Central memory CD4-positive, alpha-beta T cell (primary cell): Measurements from ENCODE around the gene LILRB4.
"Not testable (repeated sequence)": the region's sequence is repeated elsewhere in the genome, so short reads cannot be mapped to it uniquely, and the experiment has no call there.

Source experiments
- DNase-seq: peaks from one replicate; pipeline ENCODE4 v3.0.0; 2022
- total RNA-seq, 3 experiments: gene quantifications; one replicate each; lab custom pipeline; 2026; lab: John Stamatoyannopoulos, UW

The LILRB4 gene
- total RNA-seq, result 0 to 0.11 (median 0) reads per million in 3 experiments

DNA sequence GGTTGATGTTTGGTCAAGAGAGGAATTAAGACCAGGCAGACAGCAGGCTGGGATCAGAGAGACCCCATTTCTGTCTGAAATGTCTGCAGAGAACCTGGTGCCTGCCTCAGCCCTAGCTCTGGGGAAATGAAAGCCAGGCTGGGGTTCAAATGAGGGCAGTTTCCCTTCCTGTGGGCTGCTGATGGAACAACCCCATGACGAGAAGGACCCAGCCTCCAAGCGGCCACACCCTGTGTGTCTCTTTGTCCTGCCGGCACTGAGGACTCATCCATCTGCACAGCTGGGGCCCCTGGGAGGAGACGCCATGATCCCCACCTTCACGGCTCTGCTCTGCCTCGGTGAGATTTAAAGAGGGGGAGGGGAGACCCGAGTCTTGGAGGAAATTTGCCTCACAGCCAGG lies at the start of gene LILRB4:
LILRB4 (plus strand) TSS at position 256 of the 400 bp plus-strand sequence; CDS start at position 305, 49 bp downstream.
- DNase-seq, result no peak

DNA sequence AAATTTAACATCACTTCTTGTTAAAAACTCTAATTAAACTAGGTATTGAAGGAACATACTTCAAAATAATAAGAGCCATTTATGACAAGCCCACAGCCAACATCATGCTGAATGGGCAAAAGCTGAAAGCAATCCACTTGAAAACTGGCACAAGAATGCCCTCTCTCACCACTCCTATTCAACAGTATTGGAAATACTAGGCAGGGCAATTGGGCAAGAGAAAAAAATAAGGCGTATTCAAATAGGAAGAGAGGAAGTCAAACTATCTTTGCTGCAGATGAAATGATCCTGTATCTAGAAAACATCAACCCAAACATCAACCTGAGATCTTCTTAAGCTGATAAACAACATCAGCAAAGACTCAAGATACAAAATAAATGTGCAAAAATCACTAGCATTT lies 48.1 kb upstream of the LILRB4 start:
- DNase-seq, result no peak

DNA sequence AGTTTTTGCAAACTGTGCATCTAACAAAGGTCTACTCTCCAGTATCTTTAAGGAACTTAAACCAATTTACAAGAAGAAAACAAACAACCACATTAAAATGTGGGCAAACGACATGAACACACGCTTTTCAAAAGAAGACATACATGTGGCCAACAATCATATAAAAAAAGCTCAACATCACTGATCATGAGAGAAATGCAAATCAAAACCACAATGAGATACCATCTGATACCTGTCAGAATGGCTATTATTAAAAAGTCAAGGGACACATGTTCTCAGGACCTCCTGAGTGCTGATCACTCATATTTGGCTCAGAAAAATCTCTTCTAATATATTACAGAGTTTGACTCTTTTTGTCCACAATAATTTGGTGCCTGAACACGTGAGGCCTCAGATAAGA lies 46.7 kb upstream of the LILRB4 start:
- DNase-seq, result no peak

GRCh38 chr19:54616821-54617560 lies 45.8 kb upstream of the LILRB4 start:
- no peak for DNase-seq

DNA sequence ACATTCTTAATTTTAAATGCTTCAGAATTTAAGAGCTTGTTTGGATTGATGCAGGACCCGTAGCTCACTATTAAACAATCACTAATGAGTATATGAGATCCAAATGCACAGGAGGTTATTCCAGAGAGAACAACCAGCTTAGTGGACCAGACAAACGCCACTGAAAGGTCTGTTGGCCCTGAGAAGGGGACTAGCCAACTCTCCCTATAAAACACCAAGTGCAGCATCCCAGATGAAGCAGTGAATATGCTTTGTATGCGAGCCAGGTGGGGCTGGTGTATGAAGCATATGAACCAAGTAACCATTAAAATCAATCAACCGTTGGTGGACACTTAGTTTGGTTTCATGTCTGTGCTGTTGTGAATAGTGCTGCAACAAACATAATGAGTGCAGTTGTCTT lies 42.3 kb upstream of the LILRB4 start:
- DNase-seq, result no peak

DNA sequence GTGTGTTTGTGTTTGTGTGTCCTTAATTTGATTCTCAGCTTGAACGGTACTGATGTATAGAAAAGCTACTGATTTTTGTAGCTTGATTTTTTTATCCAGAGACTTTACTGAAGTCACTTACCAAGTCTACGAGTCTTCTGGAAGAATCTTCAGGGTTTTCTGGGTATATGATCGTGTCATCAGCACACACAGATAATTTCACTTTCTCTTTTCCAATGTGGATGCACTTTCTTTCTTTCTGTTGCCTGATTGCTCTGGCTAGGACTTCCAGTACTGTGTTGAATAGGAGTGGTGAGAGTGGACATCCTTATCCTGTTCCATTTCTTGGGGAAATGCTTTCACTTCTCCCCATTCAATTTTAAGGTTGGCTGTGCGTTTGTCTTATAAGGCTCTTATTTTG lies 40.4 kb upstream of the LILRB4 start:
- no peak for DNase-seq

DNA sequence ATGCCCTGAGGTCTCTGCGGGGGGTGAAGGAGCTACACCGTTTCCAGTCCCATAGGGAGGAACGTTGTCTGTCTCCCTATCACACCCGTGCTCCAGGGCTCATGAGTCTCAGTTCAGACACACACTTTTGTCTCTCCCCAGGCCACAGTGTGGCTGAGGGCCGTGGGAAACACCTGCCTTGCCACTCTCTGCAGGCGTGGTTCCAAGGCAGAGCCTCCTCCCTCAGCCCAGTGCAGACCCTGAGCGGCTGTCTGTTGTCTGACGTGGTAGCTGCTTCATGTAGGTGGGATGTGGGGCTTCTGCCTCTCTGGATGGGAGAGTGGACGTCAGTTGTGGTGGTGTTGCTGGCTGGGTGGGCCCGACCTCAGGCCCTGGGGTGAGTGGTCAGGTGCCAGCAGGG lies 38.6 kb upstream of the LILRB4 start:
- not testable (repeated sequence) for DNase-seq

DNA sequence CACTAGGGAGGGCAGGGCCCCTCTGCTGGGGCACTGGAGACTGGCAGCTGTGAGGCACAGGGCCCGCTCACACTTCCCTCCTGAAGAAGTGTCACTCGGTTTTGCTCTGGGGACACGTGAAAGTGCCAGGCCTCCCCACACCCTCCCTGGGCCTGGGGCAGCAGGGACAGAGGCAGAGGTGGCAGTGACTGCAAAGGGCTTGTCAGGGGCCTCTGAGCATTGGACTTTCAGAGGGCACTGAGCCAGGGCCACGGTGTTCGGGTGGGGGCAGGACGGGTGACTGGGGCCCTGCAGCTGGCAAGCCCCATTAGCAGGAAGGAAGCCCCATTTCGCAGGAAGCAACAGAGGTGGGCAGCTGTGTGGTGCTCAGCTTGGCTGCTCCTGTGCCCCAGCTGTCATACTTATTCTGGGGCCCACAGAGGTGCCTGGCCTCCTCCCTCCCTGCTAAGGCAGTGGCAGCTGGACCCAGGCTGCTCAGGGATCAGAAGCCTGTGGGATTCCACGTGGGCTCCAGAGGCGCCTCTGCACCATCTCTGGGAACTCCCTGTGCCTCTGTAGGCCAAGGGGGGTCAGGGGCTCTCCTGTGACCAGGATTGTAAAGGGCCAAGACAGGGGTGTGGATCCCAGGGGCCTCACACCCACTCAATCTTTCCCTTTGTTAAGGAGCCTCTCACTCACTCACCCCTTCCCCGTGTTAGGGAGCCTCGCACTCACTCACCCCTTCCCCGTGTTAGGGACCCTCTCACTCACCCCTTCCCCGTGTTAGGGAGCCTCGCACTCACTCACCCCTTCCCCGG lies 37.7 kb upstream of the LILRB4 start:
- DNase-seq, result not testable (repeated sequence)

GRCh38 chr19:54626757-54627156 lies 36.0 kb upstream of the LILRB4 start:
- DNase-seq, result no peak

DNA sequence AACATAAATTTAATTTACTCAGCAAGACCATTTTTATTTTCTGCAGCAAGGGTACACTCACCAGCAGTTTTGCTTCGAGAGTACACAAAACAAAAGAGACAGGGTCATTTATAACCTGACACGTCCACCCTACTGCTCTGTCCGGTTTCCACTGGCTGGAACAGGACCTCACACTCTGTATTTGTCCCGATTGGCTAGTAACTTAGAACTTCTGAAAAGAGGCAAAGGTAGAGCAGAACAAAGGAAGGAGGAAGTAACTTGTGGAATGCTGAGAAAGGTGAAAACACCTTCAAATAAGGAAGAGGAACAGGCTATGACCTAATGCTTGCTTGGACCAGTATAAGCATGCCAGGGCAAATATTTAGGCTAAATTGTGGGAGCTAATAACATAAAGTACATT lies 34.9 kb upstream of the LILRB4 start:
- DNase-seq, result not testable (repeated sequence)

DNA sequence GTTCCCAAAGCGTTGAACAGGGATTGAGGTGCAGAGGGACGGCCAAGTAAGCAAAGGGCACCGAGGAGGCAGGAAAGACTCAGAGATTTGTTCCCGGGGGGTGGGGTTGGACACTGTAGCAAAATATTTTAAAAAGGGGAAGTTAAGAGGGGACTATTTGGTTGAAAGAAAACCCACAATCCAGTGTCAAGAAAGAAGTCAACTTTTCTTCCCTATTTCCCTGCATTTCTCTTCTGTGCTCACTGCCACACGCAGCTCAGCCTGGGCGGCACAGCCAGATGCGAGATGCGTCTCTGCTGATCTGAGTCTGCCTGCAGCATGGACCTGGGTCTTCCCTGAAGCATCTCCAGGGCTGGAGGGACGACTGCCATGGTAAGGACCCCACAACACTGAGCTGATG lies 32.5 kb upstream of the LILRB4 start, which contains the start of gene LILRB1:
LILRB1 (plus strand) TSS at position 223 of the 400 bp plus-strand sequence. CDS start 590 bp downstream, outside the sequence.
- not testable (repeated sequence) for DNase-seq

- DNase-seq, result no peak
Observed at GRCh38 chr19:54630782-54631181, 32.0 kb upstream of the LILRB4 start.

GRCh38 chr19:54631489-54632337 lies 31.1 kb upstream of the LILRB4 start:
- not testable (repeated sequence) for DNase-seq

DNA sequence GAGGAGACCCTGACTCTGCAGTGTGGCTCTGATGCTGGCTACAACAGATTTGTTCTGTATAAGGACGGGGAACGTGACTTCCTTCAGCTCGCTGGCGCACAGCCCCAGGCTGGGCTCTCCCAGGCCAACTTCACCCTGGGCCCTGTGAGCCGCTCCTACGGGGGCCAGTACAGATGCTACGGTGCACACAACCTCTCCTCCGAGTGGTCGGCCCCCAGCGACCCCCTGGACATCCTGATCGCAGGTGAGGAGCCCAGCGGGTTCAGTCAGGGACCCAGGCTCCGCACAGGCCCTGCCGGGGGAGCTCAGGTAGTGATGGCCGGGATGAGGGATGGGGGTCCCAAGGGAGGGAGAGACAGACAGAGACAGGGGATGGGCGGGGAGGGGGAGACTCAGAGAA lies 30.3 kb upstream of the LILRB4 start:
- DNase-seq, result not testable (repeated sequence)

DNA sequence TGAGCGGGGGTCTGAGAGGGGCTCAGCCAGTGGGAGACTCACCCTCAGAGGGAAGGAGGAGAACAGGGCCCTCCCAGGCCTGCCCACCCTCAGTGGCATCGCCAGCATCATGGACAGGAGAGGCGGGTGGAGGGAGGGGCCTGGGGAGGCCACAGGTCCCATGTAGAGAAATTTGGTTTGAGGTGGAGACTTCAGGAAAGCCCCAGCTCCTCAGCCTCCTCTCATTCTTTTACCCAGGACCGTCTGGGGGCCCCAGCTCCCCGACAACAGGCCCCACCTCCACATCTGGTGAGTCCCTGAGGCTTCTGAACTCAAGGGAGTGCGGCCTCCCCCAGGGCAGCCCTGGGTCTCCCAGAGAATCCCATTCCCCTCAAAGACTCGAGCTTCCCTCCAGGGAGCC lies 29.4 kb upstream of the LILRB4 start:
- no peak for DNase-seq

GRCh38 chr19:54636081-54636480 lies 26.7 kb upstream of the LILRB4 start:
- not testable (repeated sequence) for DNase-seq

DNA sequence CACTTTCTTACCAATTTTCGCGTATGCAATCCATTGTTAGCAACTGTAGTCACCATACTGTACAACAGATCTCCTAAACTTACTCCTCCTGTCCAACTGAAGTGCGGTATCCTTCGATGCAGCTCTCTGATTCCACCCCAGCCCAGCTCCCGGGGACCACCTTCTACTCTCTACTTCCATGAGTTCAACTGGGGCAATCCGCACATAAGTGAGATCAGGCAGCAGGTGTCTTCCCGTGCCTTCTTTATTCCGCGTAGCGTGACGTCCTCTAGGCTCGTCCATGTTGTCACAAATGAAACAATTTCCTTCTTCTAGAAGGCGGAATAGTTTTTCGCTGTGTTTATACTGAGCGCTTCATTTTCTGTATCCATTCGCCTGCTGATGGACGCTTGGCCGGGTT lies 24.1 kb upstream of the LILRB4 start:
- no peak for DNase-seq

DNA sequence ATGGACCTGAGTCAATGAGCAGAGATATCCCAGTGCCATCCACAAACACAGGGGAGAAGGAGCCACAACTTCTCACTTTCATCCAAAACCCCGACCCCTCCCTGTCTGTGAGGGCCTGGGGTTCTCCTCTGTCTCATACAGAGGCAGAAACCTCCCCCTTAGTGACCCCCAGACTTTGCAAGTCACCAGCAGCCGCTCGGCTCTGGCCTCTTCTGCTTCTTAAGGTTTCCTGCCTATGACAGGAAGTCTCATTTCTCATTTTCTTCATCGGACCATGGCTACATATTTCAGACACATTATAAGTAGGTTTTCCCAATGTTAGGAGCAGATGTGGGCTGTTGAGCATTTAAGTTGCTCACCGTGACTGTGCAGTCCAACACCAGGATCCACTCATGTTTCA lies 19.8 kb upstream of the LILRB4 start:
- DNase-seq, result not testable (repeated sequence)

DNA sequence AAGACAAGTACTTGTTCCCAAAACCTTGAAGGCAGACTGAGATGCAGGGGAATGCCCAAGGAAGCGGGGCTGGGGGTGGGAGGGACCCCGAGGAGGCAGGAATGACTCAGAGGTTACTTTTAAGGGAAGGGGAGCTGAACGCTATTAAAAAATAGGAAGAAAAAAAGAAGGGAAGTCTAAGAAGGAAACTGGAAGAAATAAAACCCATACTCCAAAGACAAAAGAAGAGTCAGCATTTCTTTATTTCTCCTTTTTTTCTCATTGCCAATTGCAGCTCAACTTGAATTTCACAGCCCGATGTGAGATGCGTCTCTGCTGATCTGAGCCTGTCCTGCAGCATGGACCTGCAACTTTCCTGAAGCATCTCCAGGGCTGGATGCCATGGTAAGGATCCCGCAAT lies 19.2 kb upstream of the LILRB4 start:
- DNase-seq, result not testable (repeated sequence)

DNA sequence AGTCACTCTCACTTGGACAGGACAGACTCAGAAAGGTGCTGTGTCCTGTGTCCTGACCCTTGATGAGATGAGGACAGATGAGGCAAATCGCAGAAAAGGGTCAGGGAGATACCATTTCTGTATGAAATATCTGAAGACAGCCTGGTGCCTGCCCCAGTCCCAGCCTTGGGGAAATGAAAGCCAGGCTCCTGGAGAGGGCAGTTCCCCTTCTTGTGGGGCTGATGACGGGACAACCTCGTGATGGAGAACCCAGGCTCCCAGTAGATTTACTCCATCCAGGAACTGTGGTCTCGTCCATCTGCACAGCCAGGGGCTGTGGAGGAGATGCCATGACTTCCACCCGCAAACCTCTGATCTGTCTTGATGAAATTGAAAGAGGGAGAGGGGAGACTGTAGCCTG lies 18.7 kb upstream of the LILRB4 start:
- no peak for DNase-seq

DNA sequence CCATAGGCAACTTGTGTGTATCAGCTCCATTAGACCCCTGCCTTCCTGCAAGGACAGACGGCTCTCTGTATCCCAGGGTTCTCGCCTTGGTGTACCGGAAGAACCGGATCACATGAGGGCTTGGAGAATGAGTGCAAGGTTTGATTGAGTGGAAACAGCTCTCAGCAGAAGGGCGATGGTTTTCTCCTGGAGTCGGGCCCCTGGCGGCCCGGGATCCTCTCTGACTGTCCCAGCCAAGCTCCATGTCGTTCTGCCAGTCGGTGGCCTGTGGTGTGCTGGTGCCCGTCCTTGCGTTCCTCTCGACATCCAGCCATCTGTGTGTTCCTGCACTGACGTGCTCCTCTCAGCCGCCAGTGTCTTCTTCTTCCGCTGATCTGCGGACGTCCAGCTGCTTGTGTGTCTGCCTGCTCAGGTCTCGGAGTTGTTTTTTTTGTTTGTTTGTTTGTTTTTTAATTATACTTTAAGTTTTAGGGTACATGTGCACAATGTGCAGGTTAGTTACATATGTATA lies 16.4 kb upstream of the LILRB4 start:
- DNase-seq, result no peak

- DNase-seq, result no peak
Observed at GRCh38 chr19:54648129-54648528, 14.7 kb upstream of the LILRB4 start.
